ENCODE results near the gene C13orf46. TPM values are rescaled to one million over a fixed set of nuclear protein-coding genes. Genes with fewer than 3 reads are reported as not detected.

The C13orf46 gene
- total RNA-seq, 2 experiments from 2014 or later: 2.2 to 3.1 TPM

- no peak overlapping the region for H3K4me3 Mint-ChIP-seq
- ChIA-PET POLR2A (no interaction called here), CTCF (no interaction called here)
- H3K27me3 Mint-ChIP-seq (ENCODE audit: low read depth): no peaks in the 10 kb centered on the region
- no peaks in the 10 kb centered on the region for H3K9me3 Mint-ChIP-seq (ENCODE audit: insufficient read depth)
- ATAC-seq: no peak
- no peak overlapping the region for H3K27ac Mint-ChIP-seq
- H3K36me3 Mint-ChIP-seq (ENCODE audit: low read depth): peaks cover 21% of the 10 kb centered on the region
- DNase-seq: no peak
- H3K4me1 Mint-ChIP-seq (ENCODE audit: low read depth): peaks cover 7% of the 10 kb centered on the region
Observed at GRCh38 chr13:114015969-114016295, 42.1 kb upstream of the C13orf46 start.

GRCh38 chr13:114015111-114015968, 41.5 kb upstream of the C13orf46 start:
- peaks cover 10% of the 10 kb centered on the region for H3K4me1 Mint-ChIP-seq (ENCODE audit: low read depth)
- no peak for ATAC-seq
- POLR2A ChIA-PET: no interaction called here
- H3K36me3 Mint-ChIP-seq (ENCODE audit: low read depth): peaks cover 18% of the 10 kb centered on the region
- DNase-seq: no peak
- H3K4me3 Mint-ChIP-seq: no peak overlapping the region
- H3K27ac Mint-ChIP-seq: no peak overlapping the region
- no peaks in the 10 kb centered on the region for H3K27me3 Mint-ChIP-seq (ENCODE audit: low read depth)
- CTCF ChIA-PET: no interaction called here
- no peaks in the 10 kb centered on the region for H3K9me3 Mint-ChIP-seq (ENCODE audit: insufficient read depth)

- POLR2A ChIA-PET: no interaction called here
Observed at GRCh38 chr13:114013952-114014629, 40.2 kb upstream of the C13orf46 start.

GRCh38 chr13:114013336-114013735, 39.5 kb upstream of the C13orf46 start:
- ChIA-PET CTCF (no interaction called here), POLR2A (no interaction called here)
- ATAC-seq (no peak), DNase-seq (no peak)
- Mint-ChIP-seq H3K36me3 (ENCODE audit: low read depth) (peaks cover 20% of the 10 kb centered on the region), H3K4me1 (ENCODE audit: low read depth) (peaks cover 7% of the 10 kb centered on the region), H3K27me3 (ENCODE audit: low read depth) (no peaks in the 10 kb centered on the region), H3K27ac (no peak overlapping the region), H3K4me3 (no peak overlapping the region), H3K9me3 (ENCODE audit: insufficient read depth) (no peaks in the 10 kb centered on the region)

More at GRCh38 chr13:114013952-114014629, 40.2 kb upstream of the C13orf46 start:
- Mint-ChIP-seq H3K4me3 (no peak overlapping the region), H3K9me3 (ENCODE audit: insufficient read depth) (no peaks in the 10 kb centered on the region), H3K27me3 (ENCODE audit: low read depth) (no peaks in the 10 kb centered on the region), H3K27ac (no peak overlapping the region), H3K4me1 (ENCODE audit: low read depth) (peaks cover 7% of the 10 kb centered on the region), H3K36me3 (ENCODE audit: low read depth) (peaks cover 20% of the 10 kb centered on the region)
- ATAC-seq (no peak), DNase-seq (no peak)
- CTCF ChIA-PET: no interaction called here

GRCh38 chr13:114012921-114013320, 39.0 kb upstream of the C13orf46 start:
- ATAC-seq (no peak), DNase-seq (no peak)
- peaks cover 7% of the 10 kb centered on the region for H3K4me1 Mint-ChIP-seq (ENCODE audit: low read depth)
- POLR2A ChIA-PET: no interaction called here
- H3K4me3 Mint-ChIP-seq: no peak overlapping the region
- CTCF ChIA-PET: no interaction called here
- no peak overlapping the region for H3K27ac Mint-ChIP-seq
- peaks cover 20% of the 10 kb centered on the region for H3K36me3 Mint-ChIP-seq (ENCODE audit: low read depth)
- H3K27me3 Mint-ChIP-seq (ENCODE audit: low read depth): no peaks in the 10 kb centered on the region
- H3K9me3 Mint-ChIP-seq (ENCODE audit: insufficient read depth): no peaks in the 10 kb centered on the region

- Mint-ChIP-seq H3K4me3 (no peak overlapping the region), H3K27me3 (ENCODE audit: low read depth) (no peaks in the 10 kb centered on the region), H3K4me1 (ENCODE audit: low read depth) (peaks cover 7% of the 10 kb centered on the region), H3K36me3 (ENCODE audit: low read depth) (peaks cover 20% of the 10 kb centered on the region), H3K27ac (no peak overlapping the region), H3K9me3 (ENCODE audit: insufficient read depth) (no peaks in the 10 kb centered on the region)
- DNase-seq (no peak), ATAC-seq (no peak)
- ChIA-PET POLR2A (no interaction called here), CTCF (no interaction called here)
Observed at GRCh38 chr13:114012141-114012540, 38.3 kb upstream of the C13orf46 start.

- Mint-ChIP-seq H3K27me3 (ENCODE audit: low read depth) (no peaks in the 10 kb centered on the region), H3K9me3 (ENCODE audit: insufficient read depth) (no peaks in the 10 kb centered on the region), H3K4me3 (no peak overlapping the region), H3K27ac (peak overlapping the region; percentile 22), H3K36me3 (ENCODE audit: low read depth) (peaks cover 16% of the 10 kb centered on the region), H3K4me1 (ENCODE audit: low read depth) (peaks cover 7% of the 10 kb centered on the region)
- CTCF ChIA-PET: no interaction called here
- DNase-seq (no peak), ATAC-seq (no peak)
- POLR2A ChIA-PET: no interaction called here
Observed at GRCh38 chr13:114011226-114011625, 37.4 kb upstream of the C13orf46 start.

- peaks cover 14% of the 10 kb centered on the region for H3K36me3 Mint-ChIP-seq (ENCODE audit: low read depth)
- CTCF ChIA-PET: no interaction called here
- DNase-seq (peak; percentile 45), ATAC-seq (peak; percentile 62)
- H3K27ac Mint-ChIP-seq: peak overlapping the region; percentile 22
- H3K4me1 Mint-ChIP-seq (ENCODE audit: low read depth): peaks cover 7% of the 10 kb centered on the region
- no peak overlapping the region for H3K4me3 Mint-ChIP-seq
- H3K9me3 Mint-ChIP-seq (ENCODE audit: insufficient read depth): no peaks in the 10 kb centered on the region
- H3K27me3 Mint-ChIP-seq (ENCODE audit: low read depth): no peaks in the 10 kb centered on the region
- POLR2A ChIA-PET: no interaction called here
Observed at GRCh38 chr13:114010401-114011101, 36.7 kb upstream of the C13orf46 start.

GRCh38 chr13:114009590-114010400, 35.9 kb upstream of the C13orf46 start:
- Mint-ChIP-seq H3K27me3 (ENCODE audit: low read depth) (no peaks in the 10 kb centered on the region), H3K4me1 (ENCODE audit: low read depth) (peaks cover 7% of the 10 kb centered on the region), H3K36me3 (ENCODE audit: low read depth) (peaks cover 14% of the 10 kb centered on the region), H3K27ac (no peak overlapping the region), H3K9me3 (ENCODE audit: insufficient read depth) (no peaks in the 10 kb centered on the region), H3K4me3 (no peak overlapping the region)
- ChIA-PET POLR2A (no interaction called here), CTCF (no interaction called here)
- ATAC-seq (no peak), DNase-seq (no peak)

GRCh38 chr13:114008964-114009589, 35.2 kb upstream of the C13orf46 start:
- Mint-ChIP-seq H3K27ac (no peak overlapping the region), H3K9me3 (ENCODE audit: insufficient read depth) (no peaks in the 10 kb centered on the region)

GRCh38 chr13:114007566-114007965, 33.7 kb upstream of the C13orf46 start:
- DNase-seq (no peak), ATAC-seq (no peak)
- Mint-ChIP-seq H3K4me3 (no peak overlapping the region), H3K27me3 (ENCODE audit: low read depth) (no peaks in the 10 kb centered on the region), H3K9me3 (ENCODE audit: insufficient read depth) (no peaks in the 10 kb centered on the region), H3K27ac (no peak overlapping the region), H3K36me3 (ENCODE audit: low read depth) (peaks cover 14% of the 10 kb centered on the region), H3K4me1 (ENCODE audit: low read depth) (peaks cover 7% of the 10 kb centered on the region)
- ChIA-PET POLR2A (no interaction called here), CTCF (no interaction called here)

More at GRCh38 chr13:114008964-114009589, 35.2 kb upstream of the C13orf46 start:
- no peak overlapping the region for H3K4me3 Mint-ChIP-seq
- H3K4me1 Mint-ChIP-seq (ENCODE audit: low read depth): peaks cover 7% of the 10 kb centered on the region
- ChIA-PET POLR2A (no interaction called here), CTCF (no interaction called here)
- DNase-seq: no peak
- H3K27me3 Mint-ChIP-seq (ENCODE audit: low read depth): no peaks in the 10 kb centered on the region
- H3K36me3 Mint-ChIP-seq (ENCODE audit: low read depth): peaks cover 14% of the 10 kb centered on the region
- no peak for ATAC-seq

Data from activated CD8-positive, alpha-beta T cell treated with anti-CD3 and anti-CD28 coated beads, Interleukin-2, amount 10 ng/mL, durations not matched to agents 7 days and 5 days (primary cell).